Omental fat pad (tissue), 4 donors: ENCODE measurements around the gene RABAC1. TPM values are rescaled to one million over a fixed set of nuclear protein-coding genes. Genes with fewer than 3 reads are reported as not detected.

Experiments used
- ATAC-seq: fragments of 150-250 bp; one replicate; pipeline ENCODE4 v1.9.1; 2016; ENCODE audit warnings: mild to moderate bottlenecking, moderate library complexity; ENCODE audit not compliant: low FRiP score
- DNase-seq: peaks from one replicate; pipeline ENCODE4 v3.0.0-alpha.2; 2019; ENCODE audit warnings: low spot score
- total RNA-seq, 4 donors: library from RNA; depleted of rRNA; stranded (reverse); fragments of >200 nt; gene quantifications; one replicate each; pipeline ENCODE4 v1.1.0, GENCODE V29; 2016
- TF ChIP-seq, protein P1 (sequence below), 3 donors: fragments of 450-650 bp; IDR thresholded peaks; one replicate each; pipeline ENCODE4 v1.5.1; 2016 to 2017; ENCODE audit warnings: antibody characterized with exemption in 3 of 3, mild to moderate bottlenecking in 3 of 3, moderate library complexity in 2 of 3

Gene RABAC1
- total RNA-seq, 4 donors from 2014 or later: 132 to 192 (median 167) TPM

DNA sequence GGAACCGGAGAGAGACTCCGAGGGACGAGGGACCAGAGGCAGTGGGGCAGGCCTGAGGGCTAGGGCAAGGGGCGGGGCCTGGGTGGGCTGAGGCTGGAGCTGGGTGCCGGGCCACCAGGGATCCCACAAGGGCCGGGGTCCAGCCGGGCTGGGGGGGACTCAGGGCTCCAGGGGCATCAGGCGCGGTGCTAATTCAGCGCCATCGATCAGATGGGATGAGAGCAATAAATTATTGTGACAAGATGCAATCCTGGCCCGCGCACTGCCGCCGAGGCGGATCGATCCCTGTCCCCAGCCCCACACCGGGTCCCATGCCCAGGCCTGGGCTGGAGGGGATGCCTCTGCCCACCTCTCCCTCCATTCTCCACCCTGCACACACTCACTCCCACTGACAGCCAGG lies 36.5 kb downstream of the RABAC1 start:
- ATAC-seq (no peak), DNase-seq (no peak)
- TF ChIP-seq, protein P1, sequence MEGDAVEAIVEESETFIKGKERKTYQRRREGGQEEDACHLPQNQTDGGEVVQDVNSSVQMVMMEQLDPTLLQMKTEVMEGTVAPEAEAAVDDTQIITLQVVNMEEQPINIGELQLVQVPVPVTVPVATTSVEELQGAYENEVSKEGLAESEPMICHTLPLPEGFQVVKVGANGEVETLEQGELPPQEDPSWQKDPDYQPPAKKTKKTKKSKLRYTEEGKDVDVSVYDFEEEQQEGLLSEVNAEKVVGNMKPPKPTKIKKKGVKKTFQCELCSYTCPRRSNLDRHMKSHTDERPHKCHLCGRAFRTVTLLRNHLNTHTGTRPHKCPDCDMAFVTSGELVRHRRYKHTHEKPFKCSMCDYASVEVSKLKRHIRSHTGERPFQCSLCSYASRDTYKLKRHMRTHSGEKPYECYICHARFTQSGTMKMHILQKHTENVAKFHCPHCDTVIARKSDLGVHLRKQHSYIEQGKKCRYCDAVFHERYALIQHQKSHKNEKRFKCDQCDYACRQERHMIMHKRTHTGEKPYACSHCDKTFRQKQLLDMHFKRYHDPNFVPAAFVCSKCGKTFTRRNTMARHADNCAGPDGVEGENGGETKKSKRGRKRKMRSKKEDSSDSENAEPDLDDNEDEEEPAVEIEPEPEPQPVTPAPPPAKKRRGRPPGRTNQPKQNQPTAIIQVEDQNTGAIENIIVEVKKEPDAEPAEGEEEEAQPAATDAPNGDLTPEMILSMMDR (IDR thresholded peaks at IDR 0.05): no peak

DNA sequence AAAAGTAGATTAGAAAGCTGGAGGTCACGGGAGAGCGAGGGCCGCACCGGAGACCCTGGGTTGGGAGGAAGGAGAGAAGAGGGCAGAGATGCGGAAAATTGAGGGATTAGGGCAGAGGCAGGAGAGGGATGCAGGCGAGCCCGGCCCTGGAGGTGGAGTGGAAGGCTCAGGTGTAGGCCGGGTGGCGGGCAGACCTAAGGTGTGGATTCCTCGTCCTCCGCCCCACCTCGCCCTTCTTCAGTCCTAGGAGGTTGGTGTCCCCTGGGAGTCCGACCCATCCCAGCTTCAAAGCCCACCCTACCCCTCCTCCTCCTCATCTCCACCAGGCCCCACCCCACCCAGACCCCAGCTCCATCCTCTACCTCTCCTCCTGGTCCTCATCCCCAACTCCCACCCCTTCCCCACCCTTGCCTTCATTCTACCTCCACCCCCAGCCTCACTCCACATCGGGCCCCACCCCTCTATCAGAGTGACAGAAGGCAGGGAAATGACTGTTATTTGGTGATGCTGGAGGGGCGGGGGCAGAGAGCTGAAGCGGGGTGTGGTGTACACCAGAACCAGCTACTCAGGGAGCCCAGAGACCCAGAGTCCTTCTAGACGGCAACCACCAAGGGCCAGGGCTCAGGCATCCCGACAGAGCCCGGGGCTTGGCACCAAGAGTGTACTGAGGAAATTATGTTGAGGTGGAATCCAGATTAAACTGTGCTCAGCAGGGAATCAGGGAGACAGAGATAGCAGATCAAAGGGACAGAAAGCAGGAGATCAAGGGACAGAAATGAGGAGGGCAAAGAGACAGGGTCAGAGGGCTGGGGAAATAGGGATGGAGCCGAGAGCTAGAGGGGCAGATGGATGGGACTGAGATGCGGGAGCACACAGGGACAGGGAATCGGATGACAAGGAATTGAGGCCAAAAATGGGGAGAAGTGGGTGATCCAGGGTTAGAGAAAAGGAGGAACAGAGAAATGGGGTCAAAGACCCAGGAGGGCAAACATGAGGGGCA lies 37.2 kb downstream of the RABAC1 start:
- ATAC-seq (no peak), DNase-seq (no peak)
- TF ChIP-seq, protein P1 (IDR thresholded peaks at IDR 0.05): no peak

DNA sequence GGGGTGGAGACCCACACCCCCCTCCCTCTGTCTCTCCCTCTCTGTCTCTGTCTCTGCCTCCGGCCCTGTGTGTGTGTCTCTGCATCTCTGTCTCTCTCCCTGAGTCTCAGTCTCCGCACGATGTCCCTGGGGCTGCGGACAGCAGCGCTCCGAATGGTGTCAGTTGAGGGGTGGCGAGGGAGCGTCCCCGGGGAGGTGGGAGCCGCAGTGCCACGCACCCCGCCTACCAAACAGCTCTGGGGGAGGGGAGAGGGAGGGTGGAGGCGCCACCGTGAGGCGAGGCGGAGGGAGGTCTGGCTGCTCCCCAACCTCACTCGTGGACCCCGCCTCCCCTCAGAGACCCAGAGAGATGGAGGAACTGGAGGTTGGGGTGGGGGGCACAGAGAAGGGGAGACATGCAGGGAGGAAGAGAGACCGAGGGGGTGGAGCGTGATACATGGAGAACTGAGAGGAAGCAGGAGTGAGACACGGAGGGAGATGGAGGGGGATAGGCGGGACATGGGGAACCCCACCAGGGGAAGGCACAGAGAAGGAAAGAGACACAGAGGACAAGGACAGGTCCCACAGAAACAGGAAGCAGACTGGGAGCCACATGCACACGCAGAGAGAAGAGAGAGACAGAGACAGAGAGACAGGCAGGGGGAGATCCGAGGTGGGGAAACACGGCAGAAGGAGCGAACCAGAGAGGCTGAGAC lies 38.1 kb downstream of the RABAC1 start:
- no peak for DNase-seq
- TF ChIP-seq, protein P1 (IDR thresholded peaks at IDR 0.05): no peak
- ATAC-seq: no peak

DNA sequence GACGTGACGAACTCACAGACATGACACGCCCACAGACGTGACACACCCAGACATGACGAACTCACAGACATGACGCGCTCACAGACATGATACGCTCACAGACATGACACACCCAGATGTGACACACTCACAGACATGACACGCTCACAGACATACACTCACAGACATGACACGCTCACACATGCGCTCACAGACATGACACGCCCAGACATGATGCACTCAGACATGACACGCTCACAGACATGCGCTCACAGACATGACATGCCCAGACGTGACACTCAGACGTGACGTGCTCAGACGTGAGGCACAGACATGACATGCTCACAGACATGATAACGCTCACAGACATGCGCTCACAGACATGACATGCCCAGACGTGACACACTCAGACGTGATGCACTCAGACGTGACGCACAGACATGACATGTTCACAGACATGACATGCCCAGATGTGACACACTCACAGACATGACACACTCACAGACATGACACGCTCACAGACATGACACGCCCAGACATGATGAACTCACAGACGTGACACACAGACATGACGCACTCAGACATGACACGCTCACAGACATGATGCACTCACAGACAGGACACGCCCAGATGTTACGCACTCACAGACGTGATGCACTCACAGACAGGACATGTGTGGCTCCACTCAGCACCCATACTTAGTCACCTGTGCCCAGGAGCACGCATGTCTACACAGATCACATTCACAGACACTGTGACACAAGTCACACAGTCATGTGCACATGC lies 39.0 kb downstream of the RABAC1 start:
- TF ChIP-seq, protein P1 (IDR thresholded peaks at IDR 0.05): no peak
- ATAC-seq (no peak), DNase-seq (no peak)

DNA sequence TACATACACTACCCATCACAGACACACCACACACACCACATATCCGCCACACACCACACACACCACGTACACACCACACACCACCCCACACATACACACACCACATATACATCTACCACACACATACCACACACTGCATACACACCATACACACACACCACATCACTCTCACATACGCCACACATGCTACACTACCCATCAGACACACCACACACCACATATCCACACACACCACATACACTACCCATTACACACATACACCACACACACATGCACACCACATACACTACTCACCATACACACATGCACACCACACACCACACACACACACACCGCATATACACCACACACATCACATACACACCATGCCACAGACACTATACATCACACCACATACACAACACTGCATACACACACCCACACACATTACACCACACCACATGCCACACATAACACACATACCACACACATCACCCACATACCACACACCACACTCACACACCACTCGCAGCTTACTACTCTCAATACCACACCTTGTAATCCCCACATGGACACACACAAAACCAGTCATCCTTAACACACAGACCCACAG lies 40.4 kb downstream of the RABAC1 start:
- ATAC-seq (no peak), DNase-seq (no peak)
- TF ChIP-seq, protein P1 (IDR thresholded peaks at IDR 0.05): no peak

DNA sequence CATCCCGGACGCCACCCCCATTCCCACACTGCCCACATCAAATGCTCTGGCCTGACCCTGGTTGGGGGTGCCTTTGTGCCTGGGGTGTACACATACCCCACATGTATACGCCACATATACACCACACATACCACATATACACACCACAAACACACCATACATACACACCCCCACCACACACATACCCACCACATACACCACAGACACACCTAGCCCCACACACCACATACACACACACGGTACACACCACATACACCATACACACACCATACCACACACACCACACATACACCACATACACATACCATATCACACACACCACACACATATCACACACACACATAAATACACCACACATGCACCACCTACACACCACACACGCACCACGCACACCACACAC lies 41.0 kb downstream of the RABAC1 start:
- no peak for ATAC-seq
- no peak for DNase-seq
- TF ChIP-seq, protein P1 (IDR thresholded peaks at IDR 0.05): no peak
